ENCODE results near the gene TMEM51.

The TMEM51 gene

GRCh38 chr1:15156807-15157380 lies 3.3 kb downstream of the TMEM51 start:
- TF ChIP-seq, protein P1, sequence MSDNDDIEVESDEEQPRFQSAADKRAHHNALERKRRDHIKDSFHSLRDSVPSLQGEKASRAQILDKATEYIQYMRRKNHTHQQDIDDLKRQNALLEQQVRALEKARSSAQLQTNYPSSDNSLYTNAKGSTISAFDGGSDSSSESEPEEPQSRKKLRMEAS (IDR thresholded peaks at IDR 0.05; ENCODE audit: low read depth, low read length), result no peak
- TF ChIP-seq CTCF (IDR thresholded peaks at IDR 0.05; ENCODE audit: low read depth, low read length), result no peak
- no peak for TF ChIP-seq MYC (IDR thresholded peaks at IDR 0.05; ENCODE audit: low read depth, low read length)
- no peak for TF ChIP-seq POLR2A (IDR thresholded peaks at IDR 0.05; ENCODE audit: extremely low read depth, insufficient read length)
- DNase-seq (ENCODE audit: low read depth), result no peak

GRCh38 chr1:15157524-15158399 lies 4.2 kb downstream of the TMEM51 start:
- no peak for TF ChIP-seq POLR2A (IDR thresholded peaks at IDR 0.05; ENCODE audit: extremely low read depth, insufficient read length)
- TF ChIP-seq, protein P1 (IDR thresholded peaks at IDR 0.05; ENCODE audit: low read depth, low read length), result no peak
- TF ChIP-seq MYC (IDR thresholded peaks at IDR 0.05; ENCODE audit: low read depth, low read length), result no peak
- no peak for TF ChIP-seq CTCF (IDR thresholded peaks at IDR 0.05; ENCODE audit: low read depth, low read length)
- H3K4me3 ChIP-seq (ENCODE audit: low read depth, low read length), result no peak overlapping the region
- DNase-seq (ENCODE audit: low read depth), result no peak

More at GRCh38 chr1:15156807-15157380, 3.3 kb downstream of the TMEM51 start:
- no peak overlapping the region for H3K4me3 ChIP-seq (ENCODE audit: low read depth, low read length)

DNA sequence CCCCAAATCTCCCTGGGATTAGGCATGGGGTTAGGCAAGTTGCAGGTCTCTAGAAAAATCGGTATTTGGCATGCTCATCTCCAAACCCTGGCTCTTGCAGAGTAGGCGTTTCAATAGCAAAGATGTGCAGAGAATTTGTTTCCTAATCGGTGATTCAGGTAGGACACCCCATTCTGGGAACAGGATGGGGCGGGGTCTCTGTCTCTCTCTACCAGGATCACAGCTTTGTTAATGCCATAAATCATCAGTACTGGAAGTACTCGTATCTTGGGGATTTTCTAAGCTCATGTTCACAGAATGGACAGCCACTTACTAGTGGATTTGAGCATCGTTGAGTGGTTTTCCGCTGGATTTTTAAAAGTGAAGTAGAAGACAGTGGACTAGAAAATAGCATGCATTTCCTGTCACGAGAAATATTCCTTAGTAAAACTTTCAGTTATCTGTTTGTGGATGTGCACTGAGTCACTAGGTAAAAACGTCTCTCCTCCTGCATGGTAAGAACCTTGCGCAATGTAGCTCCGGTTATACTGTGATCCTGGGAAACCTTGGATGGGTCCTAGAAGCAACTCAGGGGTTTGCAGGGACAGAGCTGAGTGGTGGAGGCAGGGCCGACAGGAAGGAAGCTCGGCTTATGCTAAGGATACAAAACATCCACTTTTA lies 5.1 kb downstream of the TMEM51 start:
- H3K4me3 ChIP-seq (ENCODE audit: low read depth, low read length), result no peak overlapping the region
- DNase-seq (ENCODE audit: low read depth), result no peak
- TF ChIP-seq POLR2A (IDR thresholded peaks at IDR 0.05; ENCODE audit: extremely low read depth, insufficient read length) (no peak), CTCF (IDR thresholded peaks at IDR 0.05; ENCODE audit: low read depth, low read length) (no peak), MYC (IDR thresholded peaks at IDR 0.05; ENCODE audit: low read depth, low read length) (no peak)
- TF ChIP-seq, protein P1 (IDR thresholded peaks at IDR 0.05; ENCODE audit: low read depth, low read length), result no peak

DNA sequence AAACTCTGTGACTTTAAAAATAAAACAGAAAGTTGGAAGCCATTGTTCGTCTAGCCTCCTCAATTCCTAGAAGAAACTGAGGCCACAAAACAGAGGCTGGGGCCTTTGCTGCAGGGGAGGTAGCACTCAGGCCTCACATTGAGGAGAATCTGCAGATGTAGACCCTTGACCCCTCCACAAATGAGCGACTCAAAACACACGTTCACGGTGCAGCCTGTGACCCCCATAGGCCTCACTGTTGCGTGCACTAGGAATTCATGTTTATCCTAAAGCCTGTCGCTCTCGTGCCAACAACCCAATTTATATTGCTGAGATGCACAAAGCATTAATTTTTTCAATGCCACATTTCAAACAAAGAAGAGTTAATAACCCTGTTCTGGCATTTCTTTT lies 5.6 kb downstream of the TMEM51 start:
- TF ChIP-seq POLR2A (IDR thresholded peaks at IDR 0.05; ENCODE audit: extremely low read depth, insufficient read length) (no peak), MYC (IDR thresholded peaks at IDR 0.05; ENCODE audit: low read depth, low read length) (no peak)
- DNase-seq (ENCODE audit: low read depth), result no peak
- H3K4me3 ChIP-seq (ENCODE audit: low read depth, low read length), result no peak overlapping the region

DNA sequence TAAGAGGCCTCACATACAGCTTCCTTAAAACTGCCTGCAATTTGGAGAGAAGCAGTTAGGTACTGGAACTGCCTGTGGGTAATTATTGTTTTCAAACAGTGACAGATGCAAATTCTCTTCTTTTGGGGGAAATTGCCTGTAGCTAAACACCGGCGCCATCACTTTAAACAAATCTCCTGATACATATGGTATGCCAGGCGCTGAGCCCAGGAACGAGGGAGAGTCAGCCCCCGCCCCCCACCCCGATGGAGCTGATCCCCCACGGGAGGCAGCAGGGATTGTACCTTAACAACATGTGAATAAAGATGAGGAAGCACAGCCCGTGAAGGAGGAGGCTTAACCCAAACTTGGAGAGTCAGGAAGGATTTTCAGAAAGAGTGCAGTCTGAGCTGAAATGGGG lies 7.1 kb downstream of the TMEM51 start:
- no peak for DNase-seq (ENCODE audit: low read depth)
- H3K4me3 ChIP-seq (ENCODE audit: low read depth, low read length), result no peak overlapping the region
- TF ChIP-seq MYC (IDR thresholded peaks at IDR 0.05; ENCODE audit: low read depth, low read length) (no peak), POLR2A (IDR thresholded peaks at IDR 0.05; ENCODE audit: extremely low read depth, insufficient read length) (no peak), CTCF (IDR thresholded peaks at IDR 0.05; ENCODE audit: low read depth, low read length) (no peak)
- TF ChIP-seq, protein P1 (IDR thresholded peaks at IDR 0.05; ENCODE audit: low read depth, low read length), result no peak

DNA sequence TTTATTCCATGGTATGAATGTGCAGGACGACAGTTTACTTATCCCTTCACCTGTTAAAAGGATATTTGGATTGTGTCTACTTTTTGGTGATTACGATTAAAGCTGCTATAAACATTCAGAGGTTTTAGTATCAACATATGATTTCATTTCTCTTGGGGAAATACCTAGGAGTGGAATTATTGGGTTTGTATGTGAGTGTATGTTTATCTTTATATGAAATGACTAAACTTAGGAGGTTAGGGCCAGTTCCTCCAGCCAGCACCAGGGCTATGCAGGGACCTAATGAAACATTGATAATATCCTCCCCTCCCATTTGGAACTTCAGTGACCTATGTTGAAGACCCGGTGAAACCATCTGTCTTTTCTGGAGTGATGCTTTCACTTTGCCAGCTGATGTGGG lies 13.8 kb downstream of the TMEM51 start:
- TF ChIP-seq POLR2A (IDR thresholded peaks at IDR 0.05; ENCODE audit: extremely low read depth, insufficient read length), result no peak
- no peak for DNase-seq (ENCODE audit: low read depth)
- no peak overlapping the region for H3K4me3 ChIP-seq (ENCODE audit: low read depth, low read length)
